ENCODE measurements around the gene SCNN1A.

The SCNN1A gene

DNA sequence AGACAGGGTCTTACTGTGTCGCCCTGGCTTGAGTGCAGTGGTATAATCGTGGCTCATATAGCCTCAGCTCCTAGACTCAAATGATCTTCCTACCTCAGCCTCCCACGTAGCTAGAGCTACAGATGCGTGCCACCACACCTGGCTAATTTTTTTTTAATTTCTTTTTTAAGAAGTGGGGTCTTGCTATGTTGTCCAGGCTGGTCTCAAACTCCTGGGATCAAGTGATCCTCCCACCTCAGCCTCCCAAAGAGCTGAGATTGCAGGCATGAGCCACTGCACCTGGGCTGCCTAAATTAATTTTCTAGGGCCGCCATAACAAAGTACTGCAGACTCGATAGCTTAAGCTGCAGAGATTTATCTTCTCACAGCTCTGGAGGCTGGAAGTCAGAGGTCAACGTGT, 17.7 kb upstream of the SCNN1A start:
- Mint-ChIP-seq H3K4me1 (ENCODE audit: low read depth) (no peaks in the 10 kb centered on the region), H3K27me3 (ENCODE audit: low read depth) (peaks cover 8% of the 10 kb centered on the region), H3K36me3 (ENCODE audit: low read depth) (no peaks in the 10 kb centered on the region), H3K27ac (no peak overlapping the region), H3K4me3 (no peak overlapping the region), H3K9me3 (no peaks in the 10 kb centered on the region)
- no peak for DNase-seq (ENCODE audit: low spot score)

DNA sequence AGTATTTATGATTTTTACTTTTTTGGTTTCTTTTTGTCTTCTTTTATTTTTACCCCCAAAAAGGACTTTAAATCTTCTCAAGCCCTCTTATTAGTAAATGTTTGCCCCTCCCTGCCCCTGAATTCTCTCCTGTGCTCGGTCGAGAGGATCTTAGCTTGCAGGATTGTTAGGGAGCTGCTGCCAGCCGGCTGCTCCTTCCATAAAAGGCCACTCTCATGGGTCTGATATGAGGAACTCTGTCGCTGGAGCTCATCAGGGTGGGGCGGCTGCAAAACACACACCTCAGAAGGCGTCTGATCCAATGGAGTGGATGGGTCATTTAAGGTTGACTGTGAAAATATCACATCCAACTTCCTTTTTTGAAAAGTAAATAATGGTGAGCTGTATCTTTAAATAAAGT, 17.1 kb upstream of the SCNN1A start:
- Mint-ChIP-seq H3K27ac (no peak overlapping the region), H3K27me3 (ENCODE audit: low read depth) (peaks cover 10% of the 10 kb centered on the region), H3K36me3 (ENCODE audit: low read depth) (no peaks in the 10 kb centered on the region), H3K4me1 (ENCODE audit: low read depth) (no peaks in the 10 kb centered on the region), H3K9me3 (no peaks in the 10 kb centered on the region), H3K4me3 (no peak overlapping the region)
- no peak for DNase-seq (ENCODE audit: low spot score)

DNA sequence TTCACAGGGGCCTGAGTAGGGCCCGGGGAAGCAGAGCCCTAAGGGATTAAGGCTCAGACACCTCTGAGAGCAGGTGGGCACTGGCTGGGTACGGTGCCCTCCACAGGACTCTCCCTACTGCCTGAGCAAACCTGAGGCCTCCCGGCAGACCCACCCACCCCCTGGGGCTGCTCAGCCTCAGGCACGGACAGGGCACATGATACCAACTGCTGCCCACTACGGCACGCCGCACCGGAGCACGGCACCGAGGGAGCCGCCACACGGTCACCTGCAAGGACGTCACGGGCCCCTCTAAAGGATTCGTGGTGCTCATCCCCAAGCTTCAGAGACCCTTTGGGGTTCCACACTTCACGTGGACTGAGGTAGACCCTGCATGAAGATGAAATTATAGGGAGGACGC, 15.7 kb upstream of the SCNN1A start:
- Mint-ChIP-seq H3K4me1 (ENCODE audit: low read depth) (no peaks in the 10 kb centered on the region), H3K27ac (no peak overlapping the region), H3K4me3 (no peak overlapping the region), H3K9me3 (no peaks in the 10 kb centered on the region), H3K36me3 (ENCODE audit: low read depth) (no peaks in the 10 kb centered on the region), H3K27me3 (ENCODE audit: low read depth) (peaks cover 11% of the 10 kb centered on the region)
- DNase-seq (ENCODE audit: low spot score): no peak

DNA sequence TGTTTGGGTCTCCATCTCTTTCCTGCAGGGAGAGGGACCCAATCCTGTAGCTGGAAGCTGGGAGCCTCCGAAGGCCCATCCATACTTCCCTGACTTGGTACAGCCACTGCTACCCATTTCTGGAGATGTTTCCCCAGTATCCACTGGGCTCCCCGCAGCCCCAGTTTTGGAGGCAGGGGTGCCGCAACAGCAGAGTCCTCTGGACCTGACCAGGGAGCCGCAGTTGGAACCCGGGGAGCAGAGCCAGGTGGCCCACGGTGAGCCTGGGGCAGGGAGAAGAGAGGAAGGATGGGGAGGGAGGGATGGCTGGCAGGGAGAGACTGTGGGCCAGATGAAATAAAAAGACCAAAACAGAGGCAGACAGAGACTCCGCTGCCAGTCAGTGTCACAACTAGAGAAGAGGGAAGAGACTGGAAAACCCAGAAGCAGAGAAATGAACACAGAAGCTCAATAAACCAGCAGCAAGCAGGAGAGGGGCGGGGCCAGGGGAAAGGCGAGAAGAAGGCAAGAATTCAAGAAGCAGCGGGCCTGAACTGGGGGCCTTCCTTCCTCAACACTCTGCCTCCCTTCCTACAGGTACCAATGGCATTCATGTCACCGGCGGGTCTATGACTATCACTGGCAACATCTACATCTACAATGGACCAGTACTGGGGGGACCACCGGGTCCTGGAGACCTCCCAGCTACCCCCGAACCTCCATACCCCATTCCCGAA, 14.9 kb upstream of the SCNN1A start:
- no peak overlapping the region for H3K4me3 Mint-ChIP-seq
- H3K27me3 Mint-ChIP-seq (ENCODE audit: low read depth): peaks cover 7% of the 10 kb centered on the region
- no peak overlapping the region for H3K27ac Mint-ChIP-seq
- H3K36me3 Mint-ChIP-seq (ENCODE audit: low read depth): no peaks in the 10 kb centered on the region
- no peaks in the 10 kb centered on the region for H3K9me3 Mint-ChIP-seq
- H3K4me1 Mint-ChIP-seq (ENCODE audit: low read depth): no peaks in the 10 kb centered on the region
- DNase-seq (ENCODE audit: low spot score): no peak

DNA sequence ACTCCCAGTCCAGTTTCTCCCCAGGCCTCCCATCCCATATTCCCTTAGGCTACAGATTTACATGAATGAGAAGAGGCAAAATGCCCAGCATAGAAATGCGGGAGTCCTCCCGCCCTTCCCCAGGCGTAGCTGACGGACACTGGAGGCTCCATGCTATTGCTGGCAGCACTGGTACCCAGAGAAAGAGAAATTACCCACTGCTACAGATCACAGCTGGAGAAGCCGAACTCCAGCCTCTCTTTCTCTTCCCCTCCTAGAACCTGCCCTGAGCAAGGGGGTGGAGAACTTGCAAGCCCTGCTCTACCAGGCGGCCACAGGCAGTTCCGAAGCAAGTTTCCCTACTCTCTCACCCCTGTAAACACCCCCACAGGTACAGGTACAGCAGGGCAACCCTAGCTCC, 12.2 kb upstream of the SCNN1A start:
- Mint-ChIP-seq H3K27me3 (ENCODE audit: low read depth) (peaks cover 22% of the 10 kb centered on the region), H3K4me3 (no peak overlapping the region), H3K9me3 (no peaks in the 10 kb centered on the region), H3K4me1 (ENCODE audit: low read depth) (no peaks in the 10 kb centered on the region), H3K27ac (no peak overlapping the region), H3K36me3 (ENCODE audit: low read depth) (no peaks in the 10 kb centered on the region)
- DNase-seq (ENCODE audit: low spot score): no peak

DNA sequence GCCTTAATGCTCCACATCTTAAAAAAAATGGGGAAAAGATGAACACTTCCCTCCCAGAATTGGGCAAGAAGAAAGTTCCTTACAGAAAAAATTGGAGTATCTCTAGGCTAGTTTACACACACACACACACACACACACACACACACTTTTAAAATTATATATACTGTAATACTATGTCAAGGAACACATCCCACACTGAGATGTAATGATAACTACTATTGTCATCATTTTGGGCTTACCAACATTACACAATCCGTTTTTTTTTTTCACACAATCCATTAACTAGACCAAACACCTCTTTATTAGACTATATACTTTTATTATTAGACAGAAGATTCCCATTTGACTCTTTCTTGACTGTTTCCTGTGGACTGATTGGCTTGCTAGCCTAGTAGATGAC, 11.1 kb upstream of the SCNN1A start:
- no peaks in the 10 kb centered on the region for H3K9me3 Mint-ChIP-seq

DNA sequence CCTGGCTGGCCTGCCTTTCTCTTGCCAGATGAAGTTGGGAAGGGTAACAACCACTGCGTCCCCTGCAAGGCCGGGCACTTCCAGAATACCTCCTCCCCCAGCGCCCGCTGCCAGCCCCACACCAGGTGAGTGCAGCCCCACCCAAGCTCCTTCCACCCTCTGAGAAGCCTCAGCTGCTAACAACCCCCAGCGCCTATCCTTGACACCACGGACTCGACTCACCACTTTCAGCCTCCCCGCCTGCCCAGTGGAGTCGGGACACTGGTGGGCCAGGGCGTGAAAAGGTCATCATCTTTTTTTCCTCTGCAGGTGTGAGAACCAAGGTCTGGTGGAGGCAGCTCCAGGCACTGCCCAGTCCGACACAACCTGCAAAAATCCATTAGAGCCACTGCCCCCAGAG, 10.7 kb upstream of the SCNN1A start:
- DNase-seq (ENCODE audit: low spot score): no peak
- no peak overlapping the region for H3K27ac Mint-ChIP-seq
- H3K27me3 Mint-ChIP-seq (ENCODE audit: low read depth): peaks cover 36% of the 10 kb centered on the region
- no peaks in the 10 kb centered on the region for H3K9me3 Mint-ChIP-seq
- no peaks in the 10 kb centered on the region for H3K4me1 Mint-ChIP-seq (ENCODE audit: low read depth)
- H3K4me3 Mint-ChIP-seq: no peak overlapping the region
- no peaks in the 10 kb centered on the region for H3K36me3 Mint-ChIP-seq (ENCODE audit: low read depth)

More for the DNA sequence above, 11.1 kb upstream of the SCNN1A start:
- Mint-ChIP-seq H3K36me3 (ENCODE audit: low read depth) (no peaks in the 10 kb centered on the region), H3K4me3 (no peak overlapping the region), H3K27me3 (ENCODE audit: low read depth) (peaks cover 32% of the 10 kb centered on the region), H3K4me1 (ENCODE audit: low read depth) (no peaks in the 10 kb centered on the region), H3K27ac (no peak overlapping the region)
- no peak for DNase-seq (ENCODE audit: low spot score)

DNA sequence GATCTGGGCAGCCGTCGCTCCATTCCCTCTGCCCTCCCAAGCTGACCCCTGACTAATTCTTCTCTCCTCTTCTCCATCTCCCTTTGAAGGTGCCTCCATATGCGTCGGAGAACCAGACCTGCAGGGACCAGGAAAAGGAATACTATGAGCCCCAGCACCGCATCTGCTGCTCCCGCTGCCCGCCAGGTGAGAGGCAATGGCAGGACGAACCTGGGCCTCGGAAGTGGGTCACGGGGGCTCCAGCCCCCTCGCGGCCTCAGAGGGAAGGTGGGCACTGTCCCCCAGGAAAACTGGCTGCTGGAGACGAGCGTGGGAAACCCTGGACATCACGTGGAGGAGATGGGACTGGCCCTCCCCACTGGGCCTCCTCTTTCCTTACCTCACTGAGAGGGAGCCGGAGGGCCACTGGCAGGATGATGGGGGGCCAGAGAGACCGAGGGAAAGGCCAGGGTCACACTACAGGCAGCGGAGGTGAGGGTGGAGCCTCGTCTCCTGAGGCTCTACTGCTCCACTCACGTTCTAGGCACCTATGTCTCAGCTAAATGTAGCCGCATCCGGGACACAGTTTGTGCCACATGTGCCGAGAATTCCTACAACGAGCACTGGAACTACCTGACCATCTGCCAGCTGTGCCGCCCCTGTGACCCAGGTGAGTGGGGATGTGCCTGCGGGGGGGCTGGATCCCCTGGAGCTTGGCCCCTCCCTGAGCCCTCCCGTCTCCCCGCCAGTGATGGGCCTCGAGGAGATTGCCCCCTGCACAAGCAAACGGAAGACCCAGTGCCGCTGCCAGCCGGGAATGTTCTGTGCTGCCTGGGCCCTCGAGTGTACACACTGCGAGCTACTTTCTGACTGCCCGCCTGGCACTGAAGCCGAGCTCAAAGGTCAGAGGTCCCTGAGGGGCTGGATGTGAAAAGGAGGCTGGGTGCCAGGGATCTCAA, 9.4 kb upstream of the SCNN1A start:
- Mint-ChIP-seq H3K4me3 (no peak overlapping the region), H3K4me1 (ENCODE audit: low read depth) (no peaks in the 10 kb centered on the region), H3K27ac (no peak overlapping the region), H3K9me3 (no peaks in the 10 kb centered on the region), H3K36me3 (ENCODE audit: low read depth) (no peaks in the 10 kb centered on the region), H3K27me3 (ENCODE audit: low read depth) (peaks cover 39% of the 10 kb centered on the region)
- DNase-seq (ENCODE audit: low spot score): no peak

DNA sequence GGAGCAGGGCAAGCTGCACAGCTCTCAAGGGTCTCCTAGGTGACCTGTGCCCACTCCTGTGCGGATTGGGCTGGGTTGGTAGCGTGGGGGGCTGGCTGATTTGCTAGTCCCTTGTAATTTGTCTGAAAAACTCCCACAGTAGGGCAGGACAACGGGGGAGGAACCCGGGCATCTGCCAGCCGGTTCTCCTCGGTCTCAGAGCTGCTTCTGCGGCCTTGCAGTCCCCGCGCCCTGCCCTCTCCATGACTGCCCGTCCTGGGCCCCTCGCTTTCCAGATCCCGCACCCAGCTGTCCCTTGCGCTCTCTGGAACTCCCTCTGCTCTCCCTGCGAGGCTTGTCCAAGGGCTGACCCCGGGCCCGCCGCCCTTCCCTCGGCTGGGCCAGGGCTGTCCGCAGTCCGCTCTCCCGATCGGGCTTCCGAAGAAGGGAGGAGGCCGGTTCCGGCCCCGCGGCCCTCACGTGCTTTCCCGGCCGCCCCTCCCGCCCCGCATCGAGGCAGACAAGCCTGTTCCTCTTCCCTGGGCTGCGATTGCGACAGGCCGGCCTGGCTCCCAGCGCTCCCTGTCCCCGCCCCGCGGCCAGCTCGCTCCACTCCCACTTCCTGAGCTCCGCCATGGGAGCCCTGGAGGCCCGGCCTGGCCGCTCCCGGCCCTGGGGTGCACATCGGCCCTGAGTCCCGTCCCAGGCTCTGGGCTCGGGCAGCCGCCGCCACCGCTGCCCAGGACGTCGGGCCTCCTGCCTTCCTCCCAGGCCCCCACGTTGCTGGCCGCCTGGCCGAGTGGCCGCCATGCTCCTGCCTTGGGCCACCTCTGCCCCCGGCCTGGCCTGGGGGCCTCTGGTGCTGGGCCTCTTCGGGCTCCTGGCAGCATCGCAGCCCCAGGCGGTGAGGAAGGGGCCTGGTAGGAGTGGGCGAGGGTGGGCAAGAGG, 8.5 kb upstream of the SCNN1A start, which contains the start of gene LTBR:
TSS of gene LTBR (plus strand) at position 591 of the 927 bp plus-strand sequence. CDS start at position 788, 197 bp downstream.
- H3K4me3 Mint-ChIP-seq: no peak within 1 kb of the TSS
- H3K9me3 Mint-ChIP-seq: no peaks in the 10 kb centered on the region

DNA sequence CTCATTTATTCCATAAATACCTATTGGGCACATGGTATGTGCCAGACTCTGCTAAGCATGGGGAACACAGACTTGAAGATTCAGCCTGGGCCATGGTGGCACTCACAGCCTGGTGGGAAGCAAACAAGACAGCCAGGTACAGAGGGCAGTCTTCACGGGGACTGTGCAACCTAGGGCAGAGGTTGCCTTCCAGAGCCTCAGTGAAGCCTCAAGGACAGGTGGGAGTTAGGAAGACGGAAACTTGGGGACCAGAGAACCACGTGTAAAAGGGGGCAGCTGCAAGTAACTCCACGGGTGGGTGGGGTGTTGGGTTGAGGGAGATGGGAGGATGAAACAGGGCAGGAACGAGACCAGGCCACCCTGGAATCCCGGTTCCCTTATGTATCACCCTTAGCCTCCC, 7.6 kb upstream of the SCNN1A start:
- no peak overlapping the region for H3K4me3 Mint-ChIP-seq
- H3K4me1 Mint-ChIP-seq (ENCODE audit: low read depth): no peaks in the 10 kb centered on the region
- H3K9me3 Mint-ChIP-seq: no peaks in the 10 kb centered on the region
- H3K27me3 Mint-ChIP-seq (ENCODE audit: low read depth): peaks cover 40% of the 10 kb centered on the region
- H3K36me3 Mint-ChIP-seq (ENCODE audit: low read depth): no peaks in the 10 kb centered on the region
- DNase-seq (ENCODE audit: low spot score): no peak
- H3K27ac Mint-ChIP-seq: no peak overlapping the region

More for the DNA sequence above, 8.5 kb upstream of the SCNN1A start, which contains the start of gene LTBR:
- Mint-ChIP-seq H3K27ac (no peak within 1 kb of the TSS), H3K27me3 (ENCODE audit: low read depth) (peaks cover 41% of the 10 kb centered on the region), H3K36me3 (ENCODE audit: low read depth) (no peaks in the 10 kb centered on the region), H3K4me1 (ENCODE audit: low read depth) (no peaks in the 10 kb centered on the region)
- no peak for DNase-seq (ENCODE audit: low spot score)

DNA sequence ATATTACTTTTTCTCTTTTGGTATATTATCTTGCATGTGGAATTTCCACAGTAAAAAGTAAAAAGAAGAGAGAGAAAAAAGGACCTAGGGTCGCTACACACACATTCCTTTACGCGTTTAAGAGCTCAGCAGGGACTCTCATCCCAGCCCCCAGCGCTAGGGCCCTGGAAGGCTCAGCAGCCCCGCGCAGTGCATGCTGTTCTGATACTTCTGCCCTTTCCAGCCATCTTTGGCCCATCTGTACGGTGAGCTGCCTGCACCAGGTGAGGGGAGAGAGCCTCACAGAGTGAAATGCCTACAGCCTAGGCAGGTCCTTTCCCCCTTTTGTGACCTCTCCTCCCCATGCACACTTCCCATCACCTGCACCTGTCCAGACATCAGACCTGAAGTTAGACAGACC, 7.0 kb upstream of the SCNN1A start:
- DNase-seq (ENCODE audit: low spot score): no peak
- peaks cover 38% of the 10 kb centered on the region for H3K27me3 Mint-ChIP-seq (ENCODE audit: low read depth)
- H3K9me3 Mint-ChIP-seq: no peaks in the 10 kb centered on the region
- H3K27ac Mint-ChIP-seq: no peak overlapping the region
- H3K4me3 Mint-ChIP-seq: no peak overlapping the region
- no peaks in the 10 kb centered on the region for H3K36me3 Mint-ChIP-seq (ENCODE audit: low read depth)
- peaks cover 2% of the 10 kb centered on the region for H3K4me1 Mint-ChIP-seq (ENCODE audit: low read depth)

DNA sequence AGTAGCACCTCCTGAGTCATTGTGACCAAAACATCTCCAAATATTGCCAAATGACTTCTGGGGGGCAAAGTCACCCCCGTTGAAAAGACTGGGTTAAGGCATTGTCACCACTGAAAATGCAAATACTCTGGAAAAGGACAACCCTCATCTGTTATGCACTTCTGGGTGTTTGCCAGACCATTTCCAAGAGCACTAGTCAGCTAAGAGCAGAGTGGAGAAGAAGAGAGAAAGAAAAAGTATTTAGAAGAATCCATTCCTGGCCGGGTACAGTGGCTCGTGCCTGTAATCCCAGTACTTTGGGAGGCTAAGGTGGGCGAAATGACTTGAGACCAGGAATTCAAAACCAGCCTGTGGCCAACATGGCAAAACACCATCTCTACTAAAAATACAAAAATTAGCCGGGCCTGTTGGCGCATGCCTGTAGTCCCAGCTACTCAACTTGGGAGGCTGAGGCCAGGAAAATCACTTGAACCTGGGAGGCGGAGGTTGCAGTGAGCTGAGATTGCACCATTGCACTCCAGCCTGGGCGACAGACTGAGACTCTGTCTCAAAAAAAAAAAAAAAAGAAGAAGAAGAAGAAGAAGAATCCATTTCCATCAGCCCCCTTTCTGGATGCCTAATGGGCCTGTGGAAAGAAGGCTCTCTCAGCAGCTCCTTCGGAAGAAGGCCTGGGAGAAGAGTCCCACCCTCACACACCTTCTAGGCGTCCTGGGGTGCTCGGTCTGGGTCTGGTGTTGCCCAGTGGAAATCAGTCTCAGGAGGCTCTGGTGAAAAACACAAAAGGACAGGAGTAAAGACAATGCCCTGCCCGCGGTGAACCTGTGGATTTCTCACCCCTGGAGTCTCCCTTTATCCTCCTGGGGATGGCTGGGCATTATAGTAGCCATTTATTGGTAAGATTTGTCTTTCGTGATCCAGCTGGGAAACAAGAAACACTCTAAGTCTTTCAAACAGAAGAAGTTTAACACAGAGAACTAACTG, 5.1 kb upstream of the SCNN1A start:
- Mint-ChIP-seq H3K4me1 (ENCODE audit: low read depth) (peaks cover 15% of the 10 kb centered on the region), H3K27ac (no peak overlapping the region)
- DNase-seq (ENCODE audit: low spot score): no peak

More for the DNA sequence above, 5.1 kb upstream of the SCNN1A start:
- Mint-ChIP-seq H3K4me3 (no peak overlapping the region), H3K36me3 (ENCODE audit: low read depth) (no peaks in the 10 kb centered on the region), H3K27me3 (ENCODE audit: low read depth) (peaks cover 35% of the 10 kb centered on the region), H3K9me3 (no peaks in the 10 kb centered on the region)

Measured in T-helper 2 cell treated with Interferon-gamma antibody and Interleukin-4, amounts not matched to agents 5 μg/mL and 100 μg/mL, for 36 hours (primary cell).